Hepatocyte (in vitro differentiated cells): ENCODE results near the gene UNC119.

Source experiments
- CTCF ChIP-seq: fragments of 200-600 bp; sonication (generic); IDR thresholded peaks from 2 replicates; pipeline ENCODE4 v1.5.1; 2016; ENCODE audit warnings: antibody characterized with exemption, mild to moderate bottlenecking; ENCODE audit not compliant: poor library complexity
- EZH2 ChIP-seq: fragments of 200-600 bp; sonication (generic); IDR thresholded peaks from 2 replicates; pipeline ENCODE4 v1.6.1; 2016; ENCODE audit warnings: antibody characterized with exemption, mild to moderate bottlenecking, borderline replicate concordance
- EZH2phosphoT487 ChIP-seq: fragments of 200-600 bp; sonication (generic); IDR thresholded peaks from one replicate; pipeline ENCODE4 v1.6.1; 2018; ENCODE audit warnings: antibody characterized with exemption, mild to moderate bottlenecking, low read depth, moderate library complexity; ENCODE audit not compliant: unreplicated experiment, severe bottlenecking

GRCh38 chr17:28529013-28529400 is 23.4 kb downstream of the UNC119 start:
- TF ChIP-seq CTCF (no peak), EZH2 (no peak), EZH2phosphoT487 (no peak)
